Muscle layer of duodenum (tissue), 2 donors: Measurements from ENCODE around the gene ACOX2.

Experiments
- H3K27ac ChIP-seq: one replicate; pipeline ENCODE4 v1.7.0; 2013; ENCODE audit warnings: mild to moderate bottlenecking, low read length
- H3K27me3 ChIP-seq: one replicate; pipeline ENCODE4 v1.7.0; 2013; ENCODE audit warnings: low read depth, mild to moderate bottlenecking, control low read depth, low read length
- H3K36me3 ChIP-seq, 2 donors: one replicate each; pipeline ENCODE4 v1.7.0; 2013; ENCODE audit warnings: low read length in 2 of 2, control low read depth in 1 of 2, mild to moderate bottlenecking in 1 of 2; ENCODE audit not compliant: insufficient read depth in 2 of 2, control insufficient read depth in 1 of 2
- H3K4me1 ChIP-seq, 2 donors: one replicate each; pipeline ENCODE4 v1.7.0; 2013; ENCODE audit warnings: low read length in 2 of 2, mild to moderate bottlenecking in 2 of 2, control low read depth in 1 of 2, moderate library complexity in 1 of 2; ENCODE audit not compliant: insufficient read depth in 2 of 2, control insufficient read depth in 1 of 2
- H3K4me3 ChIP-seq, 2 donors: one replicate each; pipeline ENCODE4 v1.7.0; 2013; ENCODE audit warnings: low read length in 2 of 2, low read depth in 1 of 2, mild to moderate bottlenecking in 1 of 2
- H3K9me3 ChIP-seq, 2 donors: one replicate each; pipeline ENCODE4 v1.7.0; 2013; ENCODE audit warnings: low read length in 2 of 2, control low read depth in 1 of 2, mild to moderate bottlenecking in 1 of 2; ENCODE audit not compliant: control insufficient read depth in 1 of 2
- donor health status: healthy.

ACOX2 gene

GRCh38 chr3:58520403-58521335 is 16.3 kb downstream of the ACOX2 start:
- Histone ChIP-seq H3K9me3 (no peaks in the 10 kb centered on the region), H3K36me3 (peaks cover 48 to 79% of the 10 kb centered on the region in 2 donors), H3K4me3 (no peak overlapping the region), H3K4me1 (no peaks in the 10 kb centered on the region), H3K27ac (no peak overlapping the region), H3K27me3 (no peaks in the 10 kb centered on the region)

- no peak overlapping the region for H3K4me3 ChIP-seq
- no peak overlapping the region for H3K27ac ChIP-seq
- H3K9me3 ChIP-seq: no peaks in the 10 kb centered on the region
- no peaks in the 10 kb centered on the region for H3K27me3 ChIP-seq
- H3K36me3 ChIP-seq: peaks cover 48 to 77% of the 10 kb centered on the region in 2 donors
- no peaks in the 10 kb centered on the region for H3K4me1 ChIP-seq
Observed at GRCh38 chr3:58519668-58520402, 17.2 kb downstream of the ACOX2 start.

GRCh38 chr3:58518291-58518789 is 18.6 kb downstream of the ACOX2 start:
- Histone ChIP-seq H3K36me3 (peaks cover 36 to 75% of the 10 kb centered on the region in 2 donors), H3K4me1 (no peaks in the 10 kb centered on the region), H3K27me3 (no peaks in the 10 kb centered on the region), H3K27ac (no peak overlapping the region), H3K9me3 (no peaks in the 10 kb centered on the region), H3K4me3 (no peak overlapping the region)

- H3K4me1 ChIP-seq: no peaks in the 10 kb centered on the region
- H3K4me3 ChIP-seq: no peak overlapping the region
- H3K27ac ChIP-seq: no peak overlapping the region
- peaks cover 25 to 54% of the 10 kb centered on the region in 2 donors for H3K36me3 ChIP-seq
- no peaks in the 10 kb centered on the region for H3K27me3 ChIP-seq
- H3K9me3 ChIP-seq: no peaks in the 10 kb centered on the region
Observed at GRCh38 chr3:58514405-58514804, 22.6 kb downstream of the ACOX2 start.

GRCh38 chr3:58508437-58508836 is 28.6 kb downstream of the ACOX2 start:
- Histone ChIP-seq H3K4me3 (no peak overlapping the region), H3K27me3 (no peaks in the 10 kb centered on the region), H3K4me1 (peaks cover 0 to 4% of the 10 kb centered on the region in 2 donors), H3K9me3 (no peaks in the 10 kb centered on the region), H3K36me3 (peaks cover 19 to 32% of the 10 kb centered on the region in 2 donors), H3K27ac (no peak overlapping the region)

- Histone ChIP-seq H3K4me1 (peaks cover 0 to 4% of the 10 kb centered on the region in 2 donors), H3K27ac (no peak overlapping the region), H3K9me3 (no peaks in the 10 kb centered on the region), H3K27me3 (no peaks in the 10 kb centered on the region), H3K4me3 (no peak overlapping the region), H3K36me3 (peaks cover 15 to 27% of the 10 kb centered on the region in 2 donors)
Observed at GRCh38 chr3:58507356-58508078, 29.5 kb downstream of the ACOX2 start.

GRCh38 chr3:58502872-58503271 is 34.1 kb downstream of the ACOX2 start:
- Histone ChIP-seq H3K9me3 (no peaks in the 10 kb centered on the region), H3K4me1 (peaks cover 0 to 10% of the 10 kb centered on the region in 2 donors), H3K36me3 (peaks cover 7 to 21% of the 10 kb centered on the region in 2 donors), H3K27me3 (no peaks in the 10 kb centered on the region), H3K27ac (no peak overlapping the region), H3K4me3 (no peak overlapping the region)

GRCh38 chr3:58497097-58497496 is 39.9 kb downstream of the ACOX2 start:
- no peaks in the 10 kb centered on the region for H3K9me3 ChIP-seq
- H3K27ac ChIP-seq: no peak overlapping the region
- no peak overlapping the region for H3K4me3 ChIP-seq
- H3K27me3 ChIP-seq: no peaks in the 10 kb centered on the region
- H3K4me1 ChIP-seq: peaks cover 13 to 46% of the 10 kb centered on the region in 2 donors
- H3K36me3 ChIP-seq: peaks cover 3 to 10% of the 10 kb centered on the region in 2 donors

GRCh38 chr3:58496206-58496857 is 40.7 kb downstream of the ACOX2 start:
- H3K9me3 ChIP-seq: no peaks in the 10 kb centered on the region
- H3K4me3 ChIP-seq: no peak overlapping the region
- no peak overlapping the region for H3K27ac ChIP-seq
- H3K36me3 ChIP-seq: peaks cover 2 to 4% of the 10 kb centered on the region in 2 donors
- no peaks in the 10 kb centered on the region for H3K27me3 ChIP-seq
- H3K4me1 ChIP-seq: peaks cover 13 to 44% of the 10 kb centered on the region in 2 donors

- Histone ChIP-seq H3K27me3 (no peaks in the 10 kb centered on the region), H3K36me3 (no peaks in the 10 kb centered on the region), H3K27ac (no peak overlapping the region), H3K4me1 (peaks cover 13 to 50% of the 10 kb centered on the region in 2 donors), H3K9me3 (no peaks in the 10 kb centered on the region), H3K4me3 (no peak overlapping the region)
Observed at GRCh38 chr3:58495101-58495500, 41.9 kb downstream of the ACOX2 start.
